Astrocyte (in vitro differentiated cells and primary cell): ENCODE measurements around the gene SGCD. TPM values are rescaled to one million over a fixed set of nuclear protein-coding genes. Genes with fewer than 3 reads are reported as not detected.
A peak's percentile ranks its signal among the peaks of the same experiment; 100 is the strongest.

ENCODE experiments used
- DNase-seq: peaks from one replicate; pipeline ENCODE4 v3.0.0-alpha.2; 2010; ENCODE audit warnings: low read depth
- FAIRE-seq: peaks from 2 replicates; lab custom pipeline; 2011; peaks lifted over from hg19 to GRCh38; lab: Jason Lieb, UNC
- H2AFZ ChIP-seq: 2 replicates; pipeline ENCODE4 v1.6.0; 2012; ENCODE audit warnings: low read depth, low read length, inconsistent platforms
- H3K27ac ChIP-seq: 2 replicates; pipeline ENCODE4 v1.5.1; 2011; ENCODE audit warnings: low read depth, low read length, inconsistent platforms
- H3K27me3 ChIP-seq: 2 replicates; pipeline ENCODE4 v1.6.0; 2011; ENCODE audit warnings: low read length, inconsistent platforms; ENCODE audit not compliant: insufficient read depth
- H3K36me3 ChIP-seq: 2 replicates; pipeline ENCODE4 v1.5.1; 2011; ENCODE audit warnings: low read length, inconsistent platforms; ENCODE audit not compliant: insufficient read depth
- H3K4me1 ChIP-seq: 2 replicates; pipeline ENCODE4 v1.5.1; 2011; ENCODE audit warnings: low read length, inconsistent platforms; ENCODE audit not compliant: insufficient read depth
- H3K4me2 ChIP-seq: 2 replicates; pipeline ENCODE4 v1.6.0; 2012; ENCODE audit warnings: low read length, inconsistent platforms
- H3K4me3 ChIP-seq: 2 replicates; pipeline ENCODE4 v1.5.1; 2011; ENCODE audit warnings: low read depth, mild to moderate bottlenecking, low read length, inconsistent platforms; ENCODE audit not compliant: insufficient read depth
- H3K79me2 ChIP-seq: 2 replicates; pipeline ENCODE4 v1.6.0; 2012; ENCODE audit warnings: mild to moderate bottlenecking, low read length, inconsistent platforms; ENCODE audit not compliant: insufficient read depth
- H3K9ac ChIP-seq: 2 replicates; pipeline ENCODE4 v1.6.0; 2012; ENCODE audit warnings: mild to moderate bottlenecking, low read length, inconsistent platforms
- H3K9me3 ChIP-seq: 2 replicates; pipeline ENCODE4 v1.5.1; 2012; ENCODE audit warnings: low read depth, mild to moderate bottlenecking, low read length, inconsistent platforms; ENCODE audit not compliant: insufficient read depth
- H4K20me1 ChIP-seq: 2 replicates; pipeline ENCODE4 v1.6.0; 2012; ENCODE audit warnings: low read length, inconsistent platforms; ENCODE audit not compliant: insufficient read depth
- H3K27ac Mint-ChIP-seq: one replicate; pipeline ENCODE4 v1.8.0; 2021; ENCODE audit warnings: mild to moderate bottlenecking, mixed read lengths; ENCODE audit not compliant: unreplicated experiment
- H3K27me3 Mint-ChIP-seq: one replicate; pipeline ENCODE4 v1.8.0; 2021; ENCODE audit warnings: low read depth, mixed read lengths; ENCODE audit not compliant: unreplicated experiment
- H3K36me3 Mint-ChIP-seq: one replicate; pipeline ENCODE4 v1.8.0; 2021; ENCODE audit warnings: low read depth, mixed read lengths; ENCODE audit not compliant: unreplicated experiment
- H3K4me1 Mint-ChIP-seq: one replicate; pipeline ENCODE4 v1.8.0; 2021; ENCODE audit warnings: low read depth, mixed read lengths; ENCODE audit not compliant: unreplicated experiment
- H3K4me3 Mint-ChIP-seq: one replicate; pipeline ENCODE4 v1.8.0; 2021; ENCODE audit warnings: mild to moderate bottlenecking, moderate library complexity, mixed read lengths; ENCODE audit not compliant: unreplicated experiment
- H3K9me3 Mint-ChIP-seq: one replicate; pipeline ENCODE4 v1.8.0; 2021; ENCODE audit warnings: mild to moderate bottlenecking, mixed read lengths; ENCODE audit not compliant: unreplicated experiment
- EZH2 ChIP-seq: IDR thresholded peaks from 2 replicates; pipeline ENCODE4 v1.6.1; 2012; ENCODE audit warnings: mild to moderate bottlenecking, low read length, inconsistent platforms; ENCODE audit not compliant: insufficient read depth
- total RNA-seq: library from RNA; stranded (reverse); gene quantifications from 2 replicates; pipeline ENCODE4 v1.2.1, GENCODE V29; 2021
- TF ChIP-seq, protein P1 (sequence below): IDR thresholded peaks from 2 replicates; pipeline ENCODE4 v1.5.1; 2011; ENCODE audit warnings: low read depth, mild to moderate bottlenecking, inconsistent platforms, low read length, moderate library complexity; ENCODE audit not compliant: insufficient read depth

SGCD gene
- total RNA-seq, 1 donor from 2014 or later = 2.9 TPM

DNA sequence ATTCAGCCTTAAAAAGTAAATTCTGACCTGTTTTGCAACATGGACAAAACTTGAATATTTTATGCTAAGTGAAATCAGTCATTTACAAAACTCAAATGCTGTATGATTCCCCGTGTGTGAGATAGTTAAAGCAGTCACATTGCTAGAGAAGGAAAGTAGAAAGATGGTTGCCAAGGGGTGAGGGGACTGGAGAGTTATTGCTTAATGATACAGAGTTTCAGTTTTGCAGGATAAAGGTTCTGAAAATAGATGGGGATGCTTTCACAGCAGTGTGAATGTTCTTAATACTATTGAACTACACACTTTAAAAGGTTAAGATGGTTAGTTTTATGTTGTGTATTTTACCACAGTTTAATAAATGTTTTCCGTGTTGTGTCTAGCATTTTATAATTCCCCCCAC, 51.2 kb downstream of the SGCD start:
- Mint-ChIP-seq H3K27me3 (no peaks in the 10 kb centered on the region), H3K9me3 (no peaks in the 10 kb centered on the region), H3K27ac (no peak overlapping the region), H3K36me3 (no peaks in the 10 kb centered on the region), H3K4me3 (no peak overlapping the region), H3K4me1 (peaks cover 21% of the 10 kb centered on the region)
- FAIRE-seq (peak; percentile 23), DNase-seq (no peak)
- H3K4me3 ChIP-seq = no peak overlapping the region
- H3K27ac ChIP-seq = no peak overlapping the region
- H3K27me3 ChIP-seq = no peaks in the 10 kb centered on the region
- no peak overlapping the region for H3K9ac ChIP-seq
- no peaks in the 10 kb centered on the region for H3K79me2 ChIP-seq
- H3K36me3 ChIP-seq = no peaks in the 10 kb centered on the region
- H2AFZ ChIP-seq = no peak overlapping the region
- no peaks in the 10 kb centered on the region for H4K20me1 ChIP-seq
- no peaks in the 10 kb centered on the region for H3K4me1 ChIP-seq
- TF ChIP-seq, protein P1, sequence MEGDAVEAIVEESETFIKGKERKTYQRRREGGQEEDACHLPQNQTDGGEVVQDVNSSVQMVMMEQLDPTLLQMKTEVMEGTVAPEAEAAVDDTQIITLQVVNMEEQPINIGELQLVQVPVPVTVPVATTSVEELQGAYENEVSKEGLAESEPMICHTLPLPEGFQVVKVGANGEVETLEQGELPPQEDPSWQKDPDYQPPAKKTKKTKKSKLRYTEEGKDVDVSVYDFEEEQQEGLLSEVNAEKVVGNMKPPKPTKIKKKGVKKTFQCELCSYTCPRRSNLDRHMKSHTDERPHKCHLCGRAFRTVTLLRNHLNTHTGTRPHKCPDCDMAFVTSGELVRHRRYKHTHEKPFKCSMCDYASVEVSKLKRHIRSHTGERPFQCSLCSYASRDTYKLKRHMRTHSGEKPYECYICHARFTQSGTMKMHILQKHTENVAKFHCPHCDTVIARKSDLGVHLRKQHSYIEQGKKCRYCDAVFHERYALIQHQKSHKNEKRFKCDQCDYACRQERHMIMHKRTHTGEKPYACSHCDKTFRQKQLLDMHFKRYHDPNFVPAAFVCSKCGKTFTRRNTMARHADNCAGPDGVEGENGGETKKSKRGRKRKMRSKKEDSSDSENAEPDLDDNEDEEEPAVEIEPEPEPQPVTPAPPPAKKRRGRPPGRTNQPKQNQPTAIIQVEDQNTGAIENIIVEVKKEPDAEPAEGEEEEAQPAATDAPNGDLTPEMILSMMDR = no peak
- no peak for TF ChIP-seq EZH2
- no peaks in the 10 kb centered on the region for H3K9me3 ChIP-seq
- no peak overlapping the region for H3K4me2 ChIP-seq

DNA sequence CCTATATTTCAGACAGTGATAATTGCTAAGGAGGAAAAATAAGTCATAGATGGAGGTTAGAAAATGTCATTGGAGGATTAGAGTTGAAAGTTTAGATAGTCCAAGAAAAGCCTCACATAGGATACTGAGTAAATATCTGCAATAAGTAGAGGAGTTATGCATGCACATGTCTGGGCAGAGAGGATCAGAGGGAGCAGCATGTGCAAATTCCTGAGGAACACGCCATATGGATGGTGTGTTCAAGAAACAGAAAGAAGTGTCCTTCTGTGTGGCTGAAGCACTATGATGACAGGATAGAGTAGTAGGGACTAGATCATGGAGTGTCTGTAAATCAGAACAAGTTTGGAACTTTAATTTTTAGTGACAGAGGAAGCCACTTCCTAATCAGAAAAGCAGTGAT, 52.2 kb downstream of the SGCD start:
- no peak for FAIRE-seq
- no peaks in the 10 kb centered on the region for H3K79me2 ChIP-seq

DNA sequence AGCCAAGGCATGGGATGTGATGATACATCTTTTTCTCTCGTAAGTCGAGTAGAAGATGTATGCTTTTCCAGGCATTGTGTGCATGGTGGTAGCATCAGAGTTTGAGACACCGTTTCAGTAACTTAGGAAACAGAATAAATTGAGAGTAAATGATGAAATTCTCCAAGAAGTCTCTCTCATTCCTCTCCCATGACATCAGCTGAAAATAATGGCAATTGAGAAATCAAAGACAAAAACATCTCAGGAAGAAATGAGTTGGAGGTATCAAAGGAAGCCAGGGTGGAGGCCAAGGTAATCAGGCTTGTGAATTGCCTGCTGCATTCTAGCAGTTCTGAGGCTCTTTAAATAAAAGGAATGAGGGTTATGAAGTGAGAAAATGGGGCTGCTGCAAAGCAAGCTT, 53.9 kb downstream of the SGCD start:
- Histone ChIP-seq H3K27ac (no peak overlapping the region), H3K27me3 (no peaks in the 10 kb centered on the region), H4K20me1 (no peaks in the 10 kb centered on the region), H3K4me3 (no peak overlapping the region), H3K4me2 (peak overlapping the region; percentile 44), H2AFZ (no peak overlapping the region), H3K4me1 (peaks cover 3% of the 10 kb centered on the region), H3K9ac (no peak overlapping the region), H3K36me3 (no peaks in the 10 kb centered on the region), H3K79me2 (no peaks in the 10 kb centered on the region), H3K9me3 (no peaks in the 10 kb centered on the region)
- FAIRE-seq (peak; percentile 76), DNase-seq (peak; percentile 73)
- no peaks in the 10 kb centered on the region for H3K27me3 Mint-ChIP-seq
- H3K4me1 Mint-ChIP-seq = peaks cover 24% of the 10 kb centered on the region
- no peak for TF ChIP-seq EZH2
- TF ChIP-seq, protein P1 = no peak
- peak overlapping the region; percentile 89 for H3K27ac Mint-ChIP-seq
- no peaks in the 10 kb centered on the region for H3K36me3 Mint-ChIP-seq
- no peak overlapping the region for H3K4me3 Mint-ChIP-seq
- no peaks in the 10 kb centered on the region for H3K9me3 Mint-ChIP-seq

More for the DNA sequence above, 52.2 kb downstream of the SGCD start:
- Histone ChIP-seq H3K27me3 (no peaks in the 10 kb centered on the region), H3K36me3 (no peaks in the 10 kb centered on the region), H3K4me1 (peaks cover 3% of the 10 kb centered on the region), H3K9ac (no peak overlapping the region), H3K9me3 (no peaks in the 10 kb centered on the region), H4K20me1 (no peaks in the 10 kb centered on the region), H2AFZ (no peak overlapping the region), H3K4me3 (no peak overlapping the region), H3K4me2 (no peak overlapping the region), H3K27ac (no peak overlapping the region)
- H3K4me3 Mint-ChIP-seq = no peak overlapping the region
- no peaks in the 10 kb centered on the region for H3K9me3 Mint-ChIP-seq
- DNase-seq = no peak
- H3K27ac Mint-ChIP-seq = peak overlapping the region; percentile 12
- no peaks in the 10 kb centered on the region for H3K27me3 Mint-ChIP-seq
- TF ChIP-seq, protein P1 = no peak
- no peak for TF ChIP-seq EZH2
- H3K4me1 Mint-ChIP-seq = peaks cover 24% of the 10 kb centered on the region
- H3K36me3 Mint-ChIP-seq = no peaks in the 10 kb centered on the region
